ENCODE data around the gene TMEM40. TPM values are rescaled to one million over a fixed set of nuclear protein-coding genes. Genes with fewer than 3 reads are reported as not detected.

The TMEM40 gene
- total RNA-seq, 1 experiment from 2014 or later, result not detected

DNA sequence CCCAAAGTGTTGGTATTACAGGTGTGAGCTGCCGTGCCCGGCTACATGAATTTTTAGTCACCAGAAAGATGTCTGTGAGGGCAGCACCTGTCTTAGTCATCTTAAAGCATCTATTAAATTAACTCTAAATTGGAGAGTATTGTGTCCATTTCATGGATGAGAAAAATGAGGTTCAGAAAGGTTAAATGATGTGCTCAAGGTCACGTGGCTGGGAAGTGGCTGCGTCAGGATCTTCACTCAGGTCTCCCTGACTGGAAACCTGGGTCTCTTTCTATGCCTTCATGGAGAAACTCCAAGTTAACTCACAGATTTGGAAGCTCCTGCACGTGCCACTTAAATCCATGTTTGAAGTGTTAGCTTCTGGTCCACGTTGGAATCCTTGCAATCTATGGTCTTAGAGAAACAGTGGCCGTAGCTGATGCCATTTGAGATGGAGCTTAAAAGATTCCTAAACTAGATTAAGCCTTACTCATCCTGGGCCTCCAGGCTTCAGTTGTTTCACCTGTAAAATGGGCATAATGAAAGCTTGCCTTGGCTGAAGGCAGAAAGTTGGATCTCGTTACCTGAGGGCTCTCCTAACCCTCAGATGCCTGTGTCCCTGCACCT, 5.2 kb upstream of the TMEM40 start:
- H3K36me3 Mint-ChIP-seq (ENCODE audit: insufficient read depth in 1 of 3, low read depth in 3 of 3), result no peaks in the 10 kb centered on the region
- H3K4me2 ChIP-seq (ENCODE audit: insufficient read depth, insufficient read length, low read length), result no peak overlapping the region
- no peak overlapping the region for H2AFZ ChIP-seq (ENCODE audit: low read length)
- no peaks in the 10 kb centered on the region for H3K9me3 Mint-ChIP-seq
- H3K9ac ChIP-seq (ENCODE audit: extremely low read depth, insufficient read length, low read length), result no peak overlapping the region
- H4K91ac ChIP-seq (ENCODE audit: insufficient read length, low read depth, low read length), result no peak overlapping the region
- no peak overlapping the region for H3T11ph ChIP-seq (ENCODE audit: low read length)
- no peaks in the 10 kb centered on the region for H3K79me1 ChIP-seq (ENCODE audit: insufficient read depth, low read depth, low read length, poor library complexity, severe bottlenecking)
- H3K4me1 ChIP-seq (ENCODE audit: insufficient read depth, low read length), result no peaks in the 10 kb centered on the region
- no peak overlapping the region for H3K23ac ChIP-seq (ENCODE audit: insufficient read length, low read depth, low read length)
- no peaks in the 10 kb centered on the region for H3K9me3 ChIP-seq (ENCODE audit: control insufficient read depth, low read depth, low read length)
- no peaks in the 10 kb centered on the region for H4K20me1 ChIP-seq (ENCODE audit: control insufficient read depth, insufficient read depth, insufficient read length)
- no peak overlapping the region for H2BK12ac ChIP-seq (ENCODE audit: insufficient read length, low read depth, low read length)
- H2AK5ac ChIP-seq (ENCODE audit: insufficient read length, low read length), result peak overlapping the region; percentile 41
- no peak overlapping the region for H3K14ac ChIP-seq (ENCODE audit: insufficient read depth, low read length)
- no peak overlapping the region for H3K56ac ChIP-seq (ENCODE audit: insufficient read length, low read depth, low read length)
- TF ChIP-seq, protein P1, sequence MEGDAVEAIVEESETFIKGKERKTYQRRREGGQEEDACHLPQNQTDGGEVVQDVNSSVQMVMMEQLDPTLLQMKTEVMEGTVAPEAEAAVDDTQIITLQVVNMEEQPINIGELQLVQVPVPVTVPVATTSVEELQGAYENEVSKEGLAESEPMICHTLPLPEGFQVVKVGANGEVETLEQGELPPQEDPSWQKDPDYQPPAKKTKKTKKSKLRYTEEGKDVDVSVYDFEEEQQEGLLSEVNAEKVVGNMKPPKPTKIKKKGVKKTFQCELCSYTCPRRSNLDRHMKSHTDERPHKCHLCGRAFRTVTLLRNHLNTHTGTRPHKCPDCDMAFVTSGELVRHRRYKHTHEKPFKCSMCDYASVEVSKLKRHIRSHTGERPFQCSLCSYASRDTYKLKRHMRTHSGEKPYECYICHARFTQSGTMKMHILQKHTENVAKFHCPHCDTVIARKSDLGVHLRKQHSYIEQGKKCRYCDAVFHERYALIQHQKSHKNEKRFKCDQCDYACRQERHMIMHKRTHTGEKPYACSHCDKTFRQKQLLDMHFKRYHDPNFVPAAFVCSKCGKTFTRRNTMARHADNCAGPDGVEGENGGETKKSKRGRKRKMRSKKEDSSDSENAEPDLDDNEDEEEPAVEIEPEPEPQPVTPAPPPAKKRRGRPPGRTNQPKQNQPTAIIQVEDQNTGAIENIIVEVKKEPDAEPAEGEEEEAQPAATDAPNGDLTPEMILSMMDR (conservative IDR thresholded peaks at IDR 0.05), result no peak
- no peak for DNase-seq
- no CpG with 5 or more reads among the region's 8 CpGs for WGBS (ENCODE audit: extremely low coverage, insufficient read length, low lambda C conversion rate)
- no peak overlapping the region for H3K27ac ChIP-seq (ENCODE audit: insufficient read length, low read depth, low read length)
- H3K23me2 ChIP-seq (ENCODE audit: insufficient read length, low read depth, low read length, poor library complexity, severe bottlenecking), result no peaks in the 10 kb centered on the region
- no peak overlapping the region for H3K4me3 Mint-ChIP-seq
- H4K8ac ChIP-seq (replicated peaks; ENCODE audit: insufficient read length, low read depth, low read length), result no peak overlapping the region
- peaks cover 15% of the 10 kb centered on the region in 2 experiments for H3K4me1 Mint-ChIP-seq
- H2BK20ac ChIP-seq (ENCODE audit: low read depth, low read length, poor library complexity, severe bottlenecking), result no peak overlapping the region
- peaks cover 1% of the 10 kb centered on the region; the same call in 1 of the 2 replicates for H3K27me3 Mint-ChIP-seq (ENCODE audit: low read depth)
- H3K4ac ChIP-seq (ENCODE audit: low read depth, low read length), result no peak overlapping the region
- no peak overlapping the region for H2BK15ac ChIP-seq (ENCODE audit: low read depth, low read length)
- no peak overlapping the region for H2BK5ac ChIP-seq (ENCODE audit: insufficient read length, low read length)
- H3K18ac ChIP-seq (ENCODE audit: insufficient read length, low read depth, low read length), result no peak overlapping the region
- no peaks in the 10 kb centered on the region for H3K27me3 ChIP-seq (ENCODE audit: insufficient read depth, low read length)
- H3K79me2 ChIP-seq (ENCODE audit: insufficient read depth, low read length), result no peaks in the 10 kb centered on the region
- no peak overlapping the region for H2BK120ac ChIP-seq (ENCODE audit: low read depth, low read length, poor library complexity, severe bottlenecking)
- H3K27ac Mint-ChIP-seq, result no peak overlapping the region
- H4K5ac ChIP-seq (ENCODE audit: insufficient read length, low read depth, low read length), result no peak overlapping the region

All from H9 (cell line).